Mesothelial cell of epicardium (in vitro differentiated cells): Measurements from ENCODE around the gene LDB2. TPM values are rescaled to one million over a fixed set of nuclear protein-coding genes. Genes with fewer than 3 reads are reported as not detected.

Experiments
- DNase-seq, 2 experiments: peaks; one replicate each; pipeline ENCODE4 v3.0.0; 2021; ENCODE audit warnings: low spot score in 2 of 2; ENCODE audit not compliant: unreplicated experiment in 2 of 2
- H3K27ac Mint-ChIP-seq: 2 replicates; pipeline ENCODE4 v1.8.0; 2021; ENCODE audit warnings: mixed read lengths
- H3K27me3 Mint-ChIP-seq: 2 replicates; pipeline ENCODE4 v1.8.0; 2021; ENCODE audit warnings: low read depth, mixed read lengths
- H3K36me3 Mint-ChIP-seq: 2 replicates; pipeline ENCODE4 v1.8.0; 2021; ENCODE audit warnings: mixed read lengths
- H3K4me1 Mint-ChIP-seq: 2 replicates; pipeline ENCODE4 v1.8.0; 2021; ENCODE audit warnings: mixed read lengths
- H3K4me3 Mint-ChIP-seq: 2 replicates; pipeline ENCODE4 v1.8.0; 2021; ENCODE audit warnings: mild to moderate bottlenecking, moderate library complexity, mixed read lengths
- H3K9me3 Mint-ChIP-seq: 2 replicates; pipeline ENCODE4 v1.8.0; 2021; ENCODE audit warnings: mixed read lengths
- total RNA-seq: library from RNA; stranded (reverse); gene quantifications from 3 replicates; pipeline ENCODE4 v1.2.1, GENCODE V29; 2021
- TF ChIP-seq, protein P1 (sequence below): fragments of 200-600 bp; sonication (generic); IDR thresholded peaks from one replicate; pipeline ENCODE4 v1.5.0; 2021; ENCODE audit warnings: antibody characterized with exemption; ENCODE audit not compliant: unreplicated experiment

Gene LDB2
- total RNA-seq = 4.6 to 7.6 TPM (median 7.3 TPM) in 3 replicates

DNA sequence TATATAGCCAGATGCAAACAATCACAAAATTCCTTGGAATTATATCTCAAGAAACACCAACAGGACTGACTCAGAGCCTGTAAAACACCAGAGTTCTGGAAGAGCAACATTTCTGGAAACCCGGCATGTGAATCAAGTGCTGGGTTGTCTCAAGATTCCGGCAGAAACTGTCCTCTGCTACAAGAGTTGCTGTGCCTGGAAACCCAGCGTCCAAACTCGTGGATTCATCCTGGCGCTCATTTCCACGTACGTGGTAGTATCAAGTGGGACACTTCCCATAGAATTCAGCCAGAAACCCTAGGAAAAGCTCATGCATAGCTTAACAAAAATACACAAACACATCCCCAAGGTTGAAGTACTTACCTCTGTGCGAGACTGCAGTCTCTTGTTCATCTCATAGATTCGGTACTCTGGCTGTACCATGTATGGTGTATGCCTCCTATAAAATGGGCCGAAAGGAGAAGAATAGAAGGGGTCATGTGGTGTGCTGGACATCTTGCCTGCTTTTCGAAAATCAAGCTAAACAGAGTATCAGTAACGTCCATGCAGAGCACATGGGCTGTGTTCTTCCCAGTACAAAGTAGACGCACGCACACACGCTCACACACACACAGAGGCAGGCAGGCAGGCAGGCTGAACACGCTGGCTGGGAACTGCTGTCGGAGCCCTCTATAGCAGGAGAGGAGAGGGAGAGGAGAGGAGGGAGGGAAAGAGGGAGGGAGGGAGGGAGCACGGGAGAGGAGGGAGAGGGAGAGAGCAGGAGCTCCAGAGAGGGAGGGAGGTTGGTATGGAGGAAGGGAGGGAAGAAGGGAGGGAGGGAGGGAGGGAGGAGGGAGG is at the start of gene LDB2:
TSS of gene LDB2 (minus strand) at position 655 of the 837 bp plus-strand sequence.
- H3K4me1 Mint-ChIP-seq = peaks cover 37% of the 10 kb centered on the region
- TF ChIP-seq, protein P1, sequence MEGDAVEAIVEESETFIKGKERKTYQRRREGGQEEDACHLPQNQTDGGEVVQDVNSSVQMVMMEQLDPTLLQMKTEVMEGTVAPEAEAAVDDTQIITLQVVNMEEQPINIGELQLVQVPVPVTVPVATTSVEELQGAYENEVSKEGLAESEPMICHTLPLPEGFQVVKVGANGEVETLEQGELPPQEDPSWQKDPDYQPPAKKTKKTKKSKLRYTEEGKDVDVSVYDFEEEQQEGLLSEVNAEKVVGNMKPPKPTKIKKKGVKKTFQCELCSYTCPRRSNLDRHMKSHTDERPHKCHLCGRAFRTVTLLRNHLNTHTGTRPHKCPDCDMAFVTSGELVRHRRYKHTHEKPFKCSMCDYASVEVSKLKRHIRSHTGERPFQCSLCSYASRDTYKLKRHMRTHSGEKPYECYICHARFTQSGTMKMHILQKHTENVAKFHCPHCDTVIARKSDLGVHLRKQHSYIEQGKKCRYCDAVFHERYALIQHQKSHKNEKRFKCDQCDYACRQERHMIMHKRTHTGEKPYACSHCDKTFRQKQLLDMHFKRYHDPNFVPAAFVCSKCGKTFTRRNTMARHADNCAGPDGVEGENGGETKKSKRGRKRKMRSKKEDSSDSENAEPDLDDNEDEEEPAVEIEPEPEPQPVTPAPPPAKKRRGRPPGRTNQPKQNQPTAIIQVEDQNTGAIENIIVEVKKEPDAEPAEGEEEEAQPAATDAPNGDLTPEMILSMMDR = no peak
- peak within 1 kb of the TSS; percentile 77 for H3K4me3 Mint-ChIP-seq

GRCh38 chr4:16942491-16942890 is 44.0 kb upstream of the LDB2 start:
- TF ChIP-seq, protein P1 = no peak
- H3K36me3 Mint-ChIP-seq = no peaks in the 10 kb centered on the region
- H3K4me1 Mint-ChIP-seq = no peaks in the 10 kb centered on the region
- peaks cover 4% of the 10 kb centered on the region for H3K9me3 Mint-ChIP-seq
- H3K4me3 Mint-ChIP-seq = no peak overlapping the region
- H3K27ac Mint-ChIP-seq = no peak overlapping the region
- DNase-seq = no peak
- H3K27me3 Mint-ChIP-seq = peaks cover 10% of the 10 kb centered on the region

More for the DNA sequence above, at the start of gene LDB2:
- Mint-ChIP-seq H3K27me3 (peaks cover 2% of the 10 kb centered on the region), H3K27ac (peak within 1 kb of the TSS; percentile 85), H3K9me3 (no peaks in the 10 kb centered on the region), H3K36me3 (no peaks in the 10 kb centered on the region)
- DNase-seq = peak; percentile 29 to 58

GRCh38 chr4:16939178-16939577 is 40.7 kb upstream of the LDB2 start:
- TF ChIP-seq, protein P1 = no peak
- H3K4me3 Mint-ChIP-seq = no peak overlapping the region
- no peak overlapping the region for H3K27ac Mint-ChIP-seq
- H3K36me3 Mint-ChIP-seq = no peaks in the 10 kb centered on the region
- H3K9me3 Mint-ChIP-seq = peaks cover 4% of the 10 kb centered on the region
- no peak for DNase-seq
- H3K4me1 Mint-ChIP-seq = no peaks in the 10 kb centered on the region
- peaks cover 14% of the 10 kb centered on the region for H3K27me3 Mint-ChIP-seq

- Mint-ChIP-seq H3K27ac (no peak overlapping the region), H3K9me3 (peaks cover 4% of the 10 kb centered on the region), H3K4me1 (no peaks in the 10 kb centered on the region), H3K36me3 (no peaks in the 10 kb centered on the region), H3K4me3 (no peak overlapping the region), H3K27me3 (peaks cover 14% of the 10 kb centered on the region)
- TF ChIP-seq, protein P1 = no peak
- DNase-seq = no peak
Measured at GRCh38 chr4:16938512-16939040, 40.1 kb upstream of the LDB2 start.

- TF ChIP-seq, protein P1 = no peak
- no peak for DNase-seq
- no peak overlapping the region for H3K4me3 Mint-ChIP-seq
- H3K9me3 Mint-ChIP-seq = no peaks in the 10 kb centered on the region
- no peaks in the 10 kb centered on the region for H3K36me3 Mint-ChIP-seq
- H3K27me3 Mint-ChIP-seq = peaks cover 6% of the 10 kb centered on the region
- H3K4me1 Mint-ChIP-seq = no peaks in the 10 kb centered on the region
- no peak overlapping the region for H3K27ac Mint-ChIP-seq
Measured at GRCh38 chr4:16931339-16932305, 33.2 kb upstream of the LDB2 start.
